Osteoblast (primary cell): ENCODE data around the gene ASB4. TPM values are rescaled to one million over a fixed set of nuclear protein-coding genes. Genes with fewer than 3 reads are reported as not detected.

ENCODE experiments used
- DNase-seq: peaks from one replicate; pipeline ENCODE4 v3.0.0; 2011; ENCODE audit warnings: low spot score, mixed read lengths; ENCODE audit not compliant: insufficient read length; ENCODE audit errors: missing footprints
- H2AFZ ChIP-seq: 2 replicates; pipeline ENCODE4 v1.6.0; 2011; ENCODE audit warnings: mild to moderate bottlenecking, low read length
- H3K27ac ChIP-seq: 2 replicates; pipeline ENCODE4 v1.5.1; 2011; ENCODE audit warnings: mild to moderate bottlenecking, low read depth, low read length, moderate library complexity
- H3K27me3 ChIP-seq: 2 replicates; pipeline ENCODE4 v1.6.0; 2012; ENCODE audit warnings: mild to moderate bottlenecking, control low read depth, inconsistent platforms, low read length, moderate library complexity; ENCODE audit not compliant: insufficient read depth
- H3K36me3 ChIP-seq: 2 replicates; pipeline ENCODE4 v1.5.1; 2011; ENCODE audit warnings: mild to moderate bottlenecking, low read length, control low read depth, moderate library complexity; ENCODE audit not compliant: insufficient read depth
- H3K4me1 ChIP-seq: 2 replicates; pipeline ENCODE4 v1.5.1; 2011; ENCODE audit warnings: mild to moderate bottlenecking, low read length, control low read depth, moderate library complexity; ENCODE audit not compliant: insufficient read depth
- H3K4me2 ChIP-seq: 2 replicates; pipeline ENCODE4 v1.6.0; 2011; ENCODE audit warnings: mild to moderate bottlenecking, low read length; ENCODE audit not compliant: insufficient read depth
- H3K4me3 ChIP-seq: fragments of 200-600 bp; sonication (generic); 3 replicates; pipeline ENCODE4 v1.5.1; 2012; ENCODE audit warnings: mild to moderate bottlenecking, low read length, inconsistent platforms; ENCODE audit not compliant: insufficient read depth
- H3K79me2 ChIP-seq: 2 replicates; pipeline ENCODE4 v1.6.0; 2012; ENCODE audit warnings: mild to moderate bottlenecking, low read length, control low read depth, inconsistent platforms; ENCODE audit not compliant: insufficient read depth
- H3K9me3 ChIP-seq: 2 replicates; pipeline ENCODE4 v1.5.1; 2011; ENCODE audit warnings: low read depth, low read length, control low read depth
- H4K20me1 ChIP-seq: 2 replicates; pipeline ENCODE4 v1.6.0; 2012; ENCODE audit warnings: mild to moderate bottlenecking, low read length, control low read depth; ENCODE audit not compliant: insufficient read depth
- total RNA-seq: library from RNA; depleted of rRNA; stranded (reverse); fragments of >200 nt; gene quantifications from 2 replicates; pipeline ENCODE4 v1.2.3, GENCODE V29; 2012
- TF ChIP-seq, protein P1 (sequence below): IDR thresholded peaks from 2 replicates; pipeline ENCODE4 v1.5.1; 2011; ENCODE audit warnings: mild to moderate bottlenecking, low read depth, low read length, moderate library complexity; ENCODE audit errors: extremely low read depth

ASB4 gene
- total RNA-seq, 1 donor, result not detected

DNA sequence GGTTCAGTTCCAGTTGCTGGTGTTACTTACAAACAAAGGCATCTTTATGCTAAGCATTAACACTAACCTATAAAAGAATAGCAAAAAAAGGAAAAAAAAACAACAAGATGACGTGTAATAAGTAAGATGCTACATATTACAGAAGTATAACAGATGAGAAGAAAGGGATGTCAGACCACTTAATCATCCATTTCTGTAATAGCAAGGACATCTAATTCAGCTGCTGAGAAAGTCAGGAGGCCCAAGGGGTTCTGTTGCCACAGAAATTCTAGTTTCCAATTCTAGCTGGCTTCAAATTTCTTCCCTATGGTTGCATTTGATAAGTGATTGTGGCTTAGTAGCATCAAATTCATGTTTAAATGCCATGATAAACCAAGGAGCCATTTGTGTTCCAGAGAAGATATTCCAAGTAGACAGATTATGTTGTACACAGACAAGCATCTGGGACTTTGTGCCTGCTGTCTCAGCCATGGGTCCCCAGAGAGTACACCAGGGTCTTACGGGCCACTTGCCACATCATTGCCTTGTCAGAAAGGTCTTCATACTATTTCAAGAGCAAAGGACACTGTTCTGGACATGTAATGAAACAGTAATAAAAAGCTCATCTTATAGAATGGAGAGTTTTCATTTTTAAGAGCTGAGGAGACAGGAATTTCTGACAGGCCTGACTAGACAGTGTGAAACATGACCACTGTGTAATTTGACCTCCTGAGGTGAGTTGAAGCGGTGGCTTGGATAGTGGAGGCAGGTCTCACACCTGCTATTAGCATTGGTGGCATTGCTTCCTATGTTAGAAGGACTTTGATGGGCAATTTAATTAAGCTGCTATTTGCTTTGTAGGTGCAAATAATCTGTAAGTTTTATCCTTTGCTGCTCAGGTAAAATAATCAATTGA, 4.2 kb upstream of the ASB4 start:
- peaks cover 3% of the 10 kb centered on the region for H3K27me3 ChIP-seq
- no peaks in the 10 kb centered on the region for H3K4me1 ChIP-seq
- TF ChIP-seq, protein P1, sequence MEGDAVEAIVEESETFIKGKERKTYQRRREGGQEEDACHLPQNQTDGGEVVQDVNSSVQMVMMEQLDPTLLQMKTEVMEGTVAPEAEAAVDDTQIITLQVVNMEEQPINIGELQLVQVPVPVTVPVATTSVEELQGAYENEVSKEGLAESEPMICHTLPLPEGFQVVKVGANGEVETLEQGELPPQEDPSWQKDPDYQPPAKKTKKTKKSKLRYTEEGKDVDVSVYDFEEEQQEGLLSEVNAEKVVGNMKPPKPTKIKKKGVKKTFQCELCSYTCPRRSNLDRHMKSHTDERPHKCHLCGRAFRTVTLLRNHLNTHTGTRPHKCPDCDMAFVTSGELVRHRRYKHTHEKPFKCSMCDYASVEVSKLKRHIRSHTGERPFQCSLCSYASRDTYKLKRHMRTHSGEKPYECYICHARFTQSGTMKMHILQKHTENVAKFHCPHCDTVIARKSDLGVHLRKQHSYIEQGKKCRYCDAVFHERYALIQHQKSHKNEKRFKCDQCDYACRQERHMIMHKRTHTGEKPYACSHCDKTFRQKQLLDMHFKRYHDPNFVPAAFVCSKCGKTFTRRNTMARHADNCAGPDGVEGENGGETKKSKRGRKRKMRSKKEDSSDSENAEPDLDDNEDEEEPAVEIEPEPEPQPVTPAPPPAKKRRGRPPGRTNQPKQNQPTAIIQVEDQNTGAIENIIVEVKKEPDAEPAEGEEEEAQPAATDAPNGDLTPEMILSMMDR, result no peak
- no peak for DNase-seq
- no peak overlapping the region for H3K4me2 ChIP-seq
- H3K79me2 ChIP-seq, result no peaks in the 10 kb centered on the region
- no peak overlapping the region for H3K4me3 ChIP-seq
- no peaks in the 10 kb centered on the region for H3K36me3 ChIP-seq
- H3K27ac ChIP-seq, result no peak overlapping the region
- no peaks in the 10 kb centered on the region for H3K9me3 ChIP-seq
- no peaks in the 10 kb centered on the region for H4K20me1 ChIP-seq
- no peak overlapping the region for H2AFZ ChIP-seq

DNA sequence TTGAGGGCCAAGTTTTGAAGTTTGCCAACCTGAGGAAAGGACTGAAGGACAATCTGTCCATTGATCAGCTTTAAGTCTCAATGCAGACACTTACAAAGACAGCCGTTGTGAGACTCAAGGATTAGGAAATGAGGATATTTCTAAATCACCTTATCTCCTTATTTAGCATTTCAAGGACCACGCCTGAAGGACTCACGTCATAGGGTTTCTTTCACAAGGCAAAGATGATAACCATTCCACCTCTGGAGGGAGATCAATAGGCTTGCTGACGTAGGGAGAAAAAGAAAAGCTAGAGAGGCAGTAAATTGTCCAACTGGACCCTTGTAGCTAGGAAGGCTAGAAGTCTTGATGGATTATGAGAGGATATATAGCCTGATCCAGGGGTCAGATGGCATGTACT, 3.3 kb upstream of the ASB4 start:
- no peak for DNase-seq
- no peak overlapping the region for H3K4me3 ChIP-seq
- H2AFZ ChIP-seq, result no peak overlapping the region
- TF ChIP-seq, protein P1, result no peak
- no peaks in the 10 kb centered on the region for H3K36me3 ChIP-seq
- H3K79me2 ChIP-seq, result no peaks in the 10 kb centered on the region
- H3K4me2 ChIP-seq, result no peak overlapping the region
- no peaks in the 10 kb centered on the region for H3K4me1 ChIP-seq
- H3K27ac ChIP-seq, result no peak overlapping the region
- H4K20me1 ChIP-seq, result no peaks in the 10 kb centered on the region
- H3K27me3 ChIP-seq, result peaks cover 7% of the 10 kb centered on the region
- no peaks in the 10 kb centered on the region for H3K9me3 ChIP-seq

DNA sequence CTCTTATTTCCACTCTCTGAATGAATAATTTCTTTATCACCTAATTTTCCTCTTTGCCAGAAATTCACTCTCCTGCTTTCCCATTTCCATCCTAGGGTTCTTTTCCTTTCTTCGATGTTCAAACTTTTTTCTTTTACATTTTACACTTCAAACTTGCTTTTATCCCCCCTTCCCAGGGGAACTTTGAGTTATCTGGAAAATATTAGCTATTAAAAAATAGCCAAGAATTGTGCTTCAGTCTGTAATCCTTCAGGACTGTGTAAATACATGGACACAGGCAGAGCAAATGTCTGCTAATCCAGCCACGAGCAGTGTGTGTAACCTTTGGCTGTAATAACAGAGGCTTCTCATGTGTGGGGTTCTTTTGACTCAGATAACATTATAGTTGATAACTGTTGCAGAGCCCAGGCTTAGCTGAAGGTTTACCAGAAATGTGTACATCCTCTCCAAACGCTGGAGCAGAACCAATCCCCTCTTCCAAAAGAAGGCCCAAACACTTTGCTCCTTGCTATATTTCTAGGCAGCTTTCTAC, 4.6 kb downstream of the ASB4 start:
- no peak overlapping the region for H2AFZ ChIP-seq
- H3K9me3 ChIP-seq, result no peaks in the 10 kb centered on the region
- peaks cover 4% of the 10 kb centered on the region for H3K27me3 ChIP-seq
- no peak overlapping the region for H3K27ac ChIP-seq
- H3K4me2 ChIP-seq, result no peak overlapping the region
- H3K36me3 ChIP-seq, result no peaks in the 10 kb centered on the region
- no peaks in the 10 kb centered on the region for H3K4me1 ChIP-seq
- TF ChIP-seq, protein P1, result no peak
- no peaks in the 10 kb centered on the region for H3K79me2 ChIP-seq
- no peaks in the 10 kb centered on the region for H4K20me1 ChIP-seq
- H3K4me3 ChIP-seq, result no peak overlapping the region
- DNase-seq, result no peak

DNA sequence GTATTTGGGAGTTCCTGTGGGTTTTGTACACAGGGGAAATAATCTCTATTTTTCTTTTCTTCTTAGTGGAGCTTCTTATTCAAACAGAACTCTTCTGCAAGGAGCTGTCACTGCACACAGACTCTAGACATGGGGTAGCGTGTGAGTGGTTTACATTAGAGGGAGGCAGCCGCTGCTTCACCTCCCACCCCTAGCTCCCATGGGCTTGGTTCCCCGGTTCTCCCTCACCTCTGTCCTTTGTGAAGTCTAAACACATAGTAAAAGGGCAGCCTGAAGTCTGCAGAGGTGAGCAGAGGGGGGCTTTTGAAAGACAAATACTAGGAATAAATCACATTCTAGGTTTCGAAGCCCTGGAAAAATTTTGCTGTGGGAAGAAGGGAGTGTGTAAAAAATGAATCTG, 5.5 kb downstream of the ASB4 start:
- H3K4me3 ChIP-seq, result no peak overlapping the region
- peaks cover 4% of the 10 kb centered on the region for H3K27me3 ChIP-seq
- no peaks in the 10 kb centered on the region for H3K36me3 ChIP-seq
- no peak for DNase-seq
- H3K79me2 ChIP-seq, result no peaks in the 10 kb centered on the region
- H2AFZ ChIP-seq, result no peak overlapping the region
- no peaks in the 10 kb centered on the region for H4K20me1 ChIP-seq
- TF ChIP-seq, protein P1, result no peak
- no peak overlapping the region for H3K4me2 ChIP-seq
- no peaks in the 10 kb centered on the region for H3K9me3 ChIP-seq
- no peak overlapping the region for H3K27ac ChIP-seq
- H3K4me1 ChIP-seq, result no peaks in the 10 kb centered on the region
